IMR-90 (cell line): ENCODE results near the gene PGF.

Experiments used
- BHLHE40 ChIP-seq: fragments of 150-350 bp; IDR thresholded peaks from 2 replicates; pipeline ENCODE4 v1.6.1; 2016; ENCODE audit warnings: mild to moderate bottlenecking, low read depth, low read length
- CHD1 ChIP-seq: IDR thresholded peaks from 2 replicates; pipeline ENCODE4 v1.6.1; 2012; ENCODE audit warnings: low read depth, low read length, improper control_type of control experiment
- POLR2A ChIP-seq: IDR thresholded peaks from 2 replicates; pipeline ENCODE4 v1.6.1; 2012; ENCODE audit warnings: mild to moderate bottlenecking, low read depth, low read length
- RAD21 ChIP-seq: IDR thresholded peaks from 2 replicates; pipeline ENCODE4 v1.6.1; 2012; ENCODE audit warnings: low read length, improper control_type of control experiment
- RCOR1 ChIP-seq: IDR thresholded peaks from 2 replicates; pipeline ENCODE4 v1.6.1; 2012; ENCODE audit warnings: mild to moderate bottlenecking, low read length, improper control_type of control experiment; ENCODE audit not compliant: insufficient replicate concordance
- RFX5 ChIP-seq: IDR thresholded peaks from 2 replicates; pipeline ENCODE4 v1.8.0; 2012; ENCODE audit warnings: low read depth, mild to moderate bottlenecking, low read length, moderate library complexity
- TF ChIP-seq, protein P1 (sequence below): conservative IDR thresholded peaks from 2 replicates; pipeline ENCODE4 v1.5.1; 2012; ENCODE audit warnings: mild to moderate bottlenecking, low read depth, low read length, improper control_type of control experiment

DNA sequence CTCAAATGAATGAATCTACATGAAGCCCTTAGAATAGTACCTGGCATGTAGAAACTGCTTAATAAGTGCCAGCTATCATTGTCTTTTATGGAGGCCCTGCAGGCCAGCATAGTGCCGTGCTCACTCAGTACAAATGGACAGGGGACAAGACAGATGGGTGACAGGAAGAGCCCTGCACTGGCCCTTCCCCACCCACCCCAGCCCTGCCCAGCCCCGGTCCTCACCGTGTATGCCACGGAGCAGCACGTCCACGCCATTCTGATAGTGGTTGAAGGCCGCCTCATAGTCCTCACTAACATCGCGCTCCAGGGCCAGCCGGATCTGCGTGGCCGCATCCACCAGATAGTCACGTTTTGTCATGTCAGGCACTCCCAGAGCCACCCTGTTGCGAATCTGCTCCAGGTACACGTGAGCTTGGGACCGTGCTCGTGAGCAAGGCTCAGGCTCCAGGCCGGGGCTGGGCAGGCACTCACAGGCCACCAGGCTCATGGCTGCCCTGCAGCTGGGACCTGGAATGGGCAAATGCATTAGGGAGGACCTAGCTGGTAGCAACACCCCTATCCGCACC, 34.3 kb downstream of the PGF start:
- TF ChIP-seq RCOR1 (no peak), POLR2A (no peak), BHLHE40 (no peak), RAD21 (no peak), CHD1 (no peak), RFX5 (no peak)
- TF ChIP-seq, protein P1, sequence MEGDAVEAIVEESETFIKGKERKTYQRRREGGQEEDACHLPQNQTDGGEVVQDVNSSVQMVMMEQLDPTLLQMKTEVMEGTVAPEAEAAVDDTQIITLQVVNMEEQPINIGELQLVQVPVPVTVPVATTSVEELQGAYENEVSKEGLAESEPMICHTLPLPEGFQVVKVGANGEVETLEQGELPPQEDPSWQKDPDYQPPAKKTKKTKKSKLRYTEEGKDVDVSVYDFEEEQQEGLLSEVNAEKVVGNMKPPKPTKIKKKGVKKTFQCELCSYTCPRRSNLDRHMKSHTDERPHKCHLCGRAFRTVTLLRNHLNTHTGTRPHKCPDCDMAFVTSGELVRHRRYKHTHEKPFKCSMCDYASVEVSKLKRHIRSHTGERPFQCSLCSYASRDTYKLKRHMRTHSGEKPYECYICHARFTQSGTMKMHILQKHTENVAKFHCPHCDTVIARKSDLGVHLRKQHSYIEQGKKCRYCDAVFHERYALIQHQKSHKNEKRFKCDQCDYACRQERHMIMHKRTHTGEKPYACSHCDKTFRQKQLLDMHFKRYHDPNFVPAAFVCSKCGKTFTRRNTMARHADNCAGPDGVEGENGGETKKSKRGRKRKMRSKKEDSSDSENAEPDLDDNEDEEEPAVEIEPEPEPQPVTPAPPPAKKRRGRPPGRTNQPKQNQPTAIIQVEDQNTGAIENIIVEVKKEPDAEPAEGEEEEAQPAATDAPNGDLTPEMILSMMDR: no peak
